GM19467 (cell line): ENCODE data around the gene MAGEH1.
"Not testable (repeated sequence)": the region's sequence is repeated elsewhere in the genome, so short reads cannot be mapped to it uniquely, and the experiment has no call there.

ENCODE experiments used
- ATAC-seq: cut with Tn5 transposase; IDR thresholded peaks from one replicate; pipeline ENCODE4 v1.9.1; 2021; ENCODE audit warnings: mild to moderate bottlenecking, moderate library complexity; ENCODE audit not compliant: unreplicated experiment

Gene MAGEH1, protein sequence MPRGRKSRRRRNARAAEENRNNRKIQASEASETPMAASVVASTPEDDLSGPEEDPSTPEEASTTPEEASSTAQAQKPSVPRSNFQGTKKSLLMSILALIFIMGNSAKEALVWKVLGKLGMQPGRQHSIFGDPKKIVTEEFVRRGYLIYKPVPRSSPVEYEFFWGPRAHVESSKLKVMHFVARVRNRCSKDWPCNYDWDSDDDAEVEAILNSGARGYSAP

DNA sequence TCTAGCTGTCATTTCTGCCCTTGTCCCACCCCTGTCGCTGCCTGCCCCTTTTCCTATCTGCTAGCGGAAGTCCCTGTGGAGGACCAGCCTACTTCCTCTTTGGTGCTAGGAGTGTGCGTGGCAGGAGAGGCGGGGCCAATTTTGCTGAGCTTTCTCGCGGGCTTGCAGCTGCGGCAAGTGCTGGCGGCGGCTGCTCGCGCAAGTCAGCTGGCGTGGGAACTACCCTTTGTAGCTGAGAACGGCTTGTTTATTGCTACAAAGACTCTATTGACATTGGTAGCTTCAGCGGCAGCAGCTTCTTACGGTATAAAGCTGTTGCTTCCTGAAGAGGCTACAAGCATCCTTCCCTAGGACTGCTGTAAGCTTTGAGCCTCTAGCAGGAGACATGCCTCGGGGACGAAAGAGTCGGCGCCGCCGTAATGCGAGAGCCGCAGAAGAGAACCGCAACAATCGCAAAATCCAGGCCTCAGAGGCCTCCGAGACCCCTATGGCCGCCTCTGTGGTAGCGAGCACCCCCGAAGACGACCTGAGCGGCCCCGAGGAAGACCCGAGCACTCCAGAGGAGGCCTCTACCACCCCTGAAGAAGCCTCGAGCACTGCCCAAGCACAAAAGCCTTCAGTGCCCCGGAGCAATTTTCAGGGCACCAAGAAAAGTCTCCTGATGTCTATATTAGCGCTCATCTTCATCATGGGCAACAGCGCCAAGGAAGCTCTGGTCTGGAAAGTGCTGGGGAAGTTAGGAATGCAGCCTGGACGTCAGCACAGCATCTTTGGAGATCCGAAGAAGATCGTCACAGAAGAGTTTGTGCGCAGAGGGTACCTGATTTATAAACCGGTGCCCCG, at the start of gene MAGEH1:
Gene MAGEH1, plus strand, starts transcription at position 138 of the 843 bp plus-strand sequence. Its CDS starts 248 bp downstream, at position 386.
- ATAC-seq: peak; percentile 96

- ATAC-seq: not testable (repeated sequence)
These were observed 24.8 kb upstream of the MAGEH1 start for GRCh38 chrX:55427079-55427478.

- ATAC-seq: not testable (repeated sequence)
These were observed 8.5 kb upstream of the MAGEH1 start for GRCh38 chrX:55443468-55443867.

DNA sequence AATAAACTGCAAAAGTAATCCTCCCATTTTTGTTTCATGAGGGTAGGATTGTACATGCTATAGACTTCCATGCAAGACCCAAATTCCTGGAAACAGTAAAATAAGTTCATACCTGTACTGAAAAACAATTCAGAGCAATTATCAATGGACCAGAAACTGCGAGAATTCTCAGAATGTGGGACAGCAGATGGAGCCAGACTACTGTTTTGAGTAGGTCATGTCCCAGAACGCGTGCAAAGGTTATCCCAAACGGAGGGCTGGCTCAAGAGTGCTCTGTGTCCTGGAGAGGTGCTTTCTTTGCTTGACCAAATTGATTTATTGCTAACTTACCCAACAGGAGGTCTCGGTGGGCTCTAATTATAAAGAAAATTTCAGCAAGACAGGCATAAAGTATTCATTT, 1.7 kb upstream of the MAGEH1 start:
- ATAC-seq: no peak

GRCh38 chrX:55451141-55451540, 786 bp upstream of the MAGEH1 start:
- no peak for ATAC-seq

DNA sequence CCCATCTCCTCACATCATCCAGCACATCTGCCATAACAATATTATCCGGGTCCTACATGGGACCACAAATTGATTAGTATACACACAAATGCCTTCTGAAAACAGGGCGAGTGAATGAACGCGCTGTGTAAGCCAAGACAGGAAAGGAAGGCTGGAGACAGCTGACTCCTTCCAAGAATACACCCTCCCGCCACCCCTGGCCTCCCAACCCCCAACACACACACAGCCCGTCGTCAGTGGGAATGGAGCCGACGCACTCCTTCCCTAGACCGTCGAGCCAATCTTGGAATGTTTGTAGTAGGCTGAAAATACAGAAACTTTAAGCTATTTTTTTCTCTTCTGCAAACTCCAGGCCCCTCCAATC, 319 bp upstream of the MAGEH1 start:
- ATAC-seq: peak; percentile 17

DNA sequence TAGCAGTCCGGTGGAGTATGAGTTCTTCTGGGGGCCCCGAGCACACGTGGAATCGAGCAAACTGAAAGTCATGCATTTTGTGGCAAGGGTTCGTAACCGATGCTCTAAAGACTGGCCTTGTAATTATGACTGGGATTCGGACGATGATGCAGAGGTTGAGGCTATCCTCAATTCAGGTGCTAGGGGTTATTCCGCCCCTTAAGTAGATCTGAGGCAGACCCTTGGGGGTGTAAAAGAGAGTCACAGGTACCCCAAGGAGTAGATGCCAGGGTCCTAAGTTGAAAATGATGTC, 852 bp downstream of the MAGEH1 start:
- no peak for ATAC-seq

- ATAC-seq: not testable (repeated sequence)
These were observed 3.8 kb downstream of the MAGEH1 start for GRCh38 chrX:55455708-55456107.

- ATAC-seq: not testable (repeated sequence)
These were observed 7.5 kb downstream of the MAGEH1 start for GRCh38 chrX:55459426-55459825.

GRCh38 chrX:55459926-55460325, 8.0 kb downstream of the MAGEH1 start:
- ATAC-seq: not testable (repeated sequence)

DNA sequence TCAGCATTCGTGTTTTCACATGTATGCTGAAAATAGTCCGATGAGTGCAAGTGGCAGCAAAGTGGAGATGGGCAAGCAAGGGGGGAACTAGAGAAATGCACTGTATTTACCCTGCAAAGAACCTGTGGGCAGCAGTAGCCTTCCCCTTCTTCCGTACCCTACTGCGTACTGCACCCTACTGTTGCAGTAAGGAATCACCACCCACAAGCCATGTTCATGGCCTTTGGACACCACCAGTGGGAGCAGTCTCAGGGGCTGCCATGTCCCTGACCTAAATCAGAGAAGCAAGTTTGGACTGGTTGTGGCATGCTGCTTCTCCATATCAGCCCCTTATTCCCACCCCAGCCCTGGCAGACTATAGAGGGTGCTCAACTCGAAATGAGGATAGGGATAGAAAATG, 12.1 kb downstream of the MAGEH1 start:
- not testable (repeated sequence) for ATAC-seq

GRCh38 chrX:55465108-55465507, 13.2 kb downstream of the MAGEH1 start:
- ATAC-seq: not testable (repeated sequence)

GRCh38 chrX:55465791-55466190, 13.9 kb downstream of the MAGEH1 start:
- ATAC-seq: not testable (repeated sequence)

DNA sequence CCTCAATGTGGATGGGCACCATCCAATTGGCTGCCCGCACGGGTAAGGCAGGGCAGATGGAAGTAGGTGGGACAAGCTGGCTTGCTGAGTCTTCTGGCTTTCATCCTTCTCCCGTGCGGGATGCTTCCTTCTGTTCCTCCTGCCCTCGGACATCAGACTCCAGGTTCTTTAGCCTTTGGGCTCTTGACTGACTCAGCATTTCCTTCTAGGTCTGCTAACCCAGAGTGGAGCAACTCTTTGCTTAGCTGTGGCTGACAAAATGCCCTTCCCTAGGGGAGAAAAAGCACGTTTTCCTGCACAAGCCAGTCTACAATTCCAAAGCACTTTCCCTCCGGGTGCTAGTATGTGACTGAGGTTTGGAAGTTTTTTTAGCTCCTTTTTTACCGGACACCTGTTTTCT, 28.0 kb downstream of the MAGEH1 start:
- ATAC-seq: not testable (repeated sequence)

GRCh38 chrX:55480390-55481062, 28.6 kb downstream of the MAGEH1 start:
- ATAC-seq: no peak

DNA sequence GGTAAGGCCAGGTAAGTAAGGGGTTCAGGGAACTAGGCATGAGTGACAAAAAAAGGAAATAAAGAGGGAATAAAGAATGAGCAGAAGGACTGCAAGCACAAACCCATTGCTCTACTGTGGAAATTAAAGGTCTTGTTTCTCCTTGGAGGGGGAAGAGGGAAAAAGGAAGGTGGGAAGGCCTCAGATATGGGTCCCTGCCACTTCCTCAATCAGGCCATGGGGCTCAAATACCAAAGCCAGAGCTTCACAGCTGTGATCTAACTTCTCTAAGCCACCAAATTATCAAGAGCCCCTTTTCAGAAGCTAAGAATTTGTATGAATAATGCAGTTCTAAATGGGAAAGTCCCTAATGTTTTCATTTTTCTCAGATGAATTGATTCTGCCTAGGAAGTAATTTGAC, 33.0 kb downstream of the MAGEH1 start:
- no peak for ATAC-seq

DNA sequence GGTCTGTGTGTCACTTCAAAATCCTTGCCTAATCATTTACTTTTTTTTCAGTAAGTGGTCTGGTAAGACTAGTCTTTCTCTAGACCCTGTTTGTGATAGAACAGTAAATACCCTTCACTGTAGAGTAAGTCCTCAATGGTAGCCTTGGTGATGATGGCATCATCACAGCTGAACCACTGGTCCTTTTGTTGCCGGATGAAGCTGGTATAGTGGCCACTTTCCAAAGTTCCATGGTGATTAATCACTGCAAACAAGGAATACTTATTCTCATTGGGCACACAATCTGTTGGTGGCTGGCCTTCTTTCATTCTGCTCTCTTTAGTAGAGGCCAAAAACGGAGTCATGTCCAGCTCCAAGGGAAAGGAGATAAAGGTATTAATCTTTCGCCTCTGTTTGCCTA, 34.8 kb downstream of the MAGEH1 start:
- no peak for ATAC-seq

- ATAC-seq: no peak
These were observed 35.2 kb downstream of the MAGEH1 start for GRCh38 chrX:55487143-55487542.

- peak; percentile 10 for ATAC-seq
These were observed 36.2 kb downstream of the MAGEH1 start for GRCh38 chrX:55488006-55488592.

DNA sequence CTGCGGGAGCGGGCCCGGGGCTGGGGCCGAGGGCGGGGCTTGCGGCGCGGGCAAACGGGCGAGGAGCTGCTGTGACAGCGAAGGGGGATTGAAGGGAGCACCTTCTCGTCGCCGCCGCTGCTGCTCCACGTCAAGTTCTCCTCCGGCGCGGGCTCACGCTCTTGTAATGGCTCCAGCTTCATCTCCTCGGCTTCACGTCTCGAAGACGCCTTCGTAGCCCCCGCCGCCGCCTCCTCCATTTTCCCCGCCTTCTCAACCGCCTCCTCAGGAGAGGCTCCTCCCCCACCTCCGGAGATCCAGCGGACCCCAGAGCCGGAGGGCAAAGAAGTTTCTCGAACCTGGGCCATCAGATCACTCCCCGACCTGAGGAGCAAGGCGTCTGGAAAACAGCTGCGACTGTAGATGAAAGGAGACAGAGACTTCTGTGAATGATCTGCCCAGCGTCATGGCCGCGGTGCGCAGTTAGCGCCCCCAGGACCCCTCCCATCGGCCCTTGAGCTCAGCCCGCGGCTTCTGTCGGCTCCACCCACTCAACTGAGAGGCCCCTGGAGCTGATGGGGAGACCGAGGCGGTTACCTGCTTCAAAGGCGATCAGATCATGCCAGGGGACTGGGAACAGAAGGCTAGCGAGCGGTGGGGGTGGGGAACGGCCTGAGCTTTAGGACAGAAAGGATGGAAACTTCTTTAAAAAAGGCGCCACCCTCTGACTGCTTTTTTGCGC, 36.8 kb downstream of the MAGEH1 start:
- peak; percentile 43 for ATAC-seq
